ENCODE results near the gene AWAT2. TPM values are rescaled to one million over a fixed set of nuclear protein-coding genes. Genes with fewer than 3 reads are reported as not detected.

Gene AWAT2
- total and polyA plus RNA-seq, 2 experiments from 2014 or later: not detected

GRCh38 chrX:70025464-70025863 is 24.3 kb downstream of the AWAT2 start:
- no peak for ATAC-seq
- H2AFZ ChIP-seq: no peak overlapping the region

GRCh38 chrX:70022616-70023015 is 27.1 kb downstream of the AWAT2 start:
- H3K27me3 Mint-ChIP-seq (ENCODE audit: insufficient read depth, low read depth, poor library complexity): no peaks in the 10 kb centered on the region
- Histone ChIP-seq H3K79me2 (replicated peaks; ENCODE audit: insufficient read depth) (no peaks in the 10 kb centered on the region), H3K27me3 (ENCODE audit: insufficient read depth) (no peaks in the 10 kb centered on the region), H3K27ac (ENCODE audit: low read depth) (no peak overlapping the region), H3K9me2 (ENCODE audit: insufficient read depth) (no peaks in the 10 kb centered on the region), H3F3A (replicated peaks; ENCODE audit: low read depth) (no peaks in the 10 kb centered on the region), H3K36me3 (ENCODE audit: insufficient read depth) (no peaks in the 10 kb centered on the region), H3K4me3 (no peak overlapping the region), H4K20me1 (replicated peaks; ENCODE audit: insufficient read depth) (no peaks in the 10 kb centered on the region), H2AFZ (no peak overlapping the region), H3K4me1 (ENCODE audit: insufficient read depth) (no peaks in the 10 kb centered on the region), H3K4me2 (no peak overlapping the region)
- H3K4me3 Mint-ChIP-seq: no peak overlapping the region
- H3K27ac Mint-ChIP-seq: no peak overlapping the region
- no peak for ATAC-seq
- peaks cover 6% of the 10 kb centered on the region; the same call in 2 of the 3 replicates for H3K4me1 Mint-ChIP-seq
- DNase-seq (ENCODE audit: low spot score): no peak
- no peaks in the 10 kb centered on the region for H3K36me3 Mint-ChIP-seq (ENCODE audit: low read depth)
- no peaks in the 10 kb centered on the region; the same call in 2 of the 3 replicates for H3K9me3 Mint-ChIP-seq
- TF ChIP-seq EZH2 (IDR thresholded peaks at IDR 0.05; ENCODE audit: low read depth, unreplicated experiment) (no peak), ZNF331 (CRISPR knock-in tag; IDR thresholded peaks at IDR 0.05; ENCODE audit: low read depth) (no peak), CREB1 (CRISPR knock-in tag; IDR thresholded peaks at IDR 0.05; ENCODE audit: low read depth) (no peak), ZNF114 (CRISPR knock-in tag; IDR thresholded peaks at IDR 0.05) (no peak), REST (IDR thresholded peaks at IDR 0.05; ENCODE audit: unreplicated experiment) (no peak), STAT1 (IDR thresholded peaks at IDR 0.05; ENCODE audit: unreplicated experiment) (no peak), CTCF (conservative IDR thresholded peaks at IDR 0.05; ENCODE audit: low read depth in 2 of 2) (no peak), JUNB (IDR thresholded peaks at IDR 0.05; ENCODE audit: unreplicated experiment) (no peak), ETS1 (IDR thresholded peaks at IDR 0.05) (no peak), NANOG (IDR thresholded peaks at IDR 0.05; ENCODE audit: borderline replicate concordance) (no peak), EZH2phosphoT487 (IDR thresholded peaks at IDR 0.05; ENCODE audit: unreplicated experiment) (no peak), POLR2AphosphoS5 (IDR thresholded peaks at IDR 0.05; ENCODE audit: low read depth) (no peak)

More at GRCh38 chrX:70025464-70025863, 24.3 kb downstream of the AWAT2 start:
- Mint-ChIP-seq H3K9me3 (no peaks in the 10 kb centered on the region), H3K27me3 (ENCODE audit: insufficient read depth, low read depth, poor library complexity) (no peaks in the 10 kb centered on the region), H3K36me3 (ENCODE audit: low read depth) (no peaks in the 10 kb centered on the region), H3K4me3 (no peak overlapping the region), H3K27ac (no peak overlapping the region), H3K4me1 (peaks cover 10% of the 10 kb centered on the region)
- no peak for DNase-seq (ENCODE audit: low spot score)
- Histone ChIP-seq H3K36me3 (ENCODE audit: insufficient read depth) (no peaks in the 10 kb centered on the region), H4K20me1 (replicated peaks; ENCODE audit: insufficient read depth) (no peaks in the 10 kb centered on the region), H3K79me2 (replicated peaks; ENCODE audit: insufficient read depth) (no peaks in the 10 kb centered on the region), H3K4me1 (ENCODE audit: insufficient read depth) (no peaks in the 10 kb centered on the region), H3K9me2 (ENCODE audit: insufficient read depth) (no peaks in the 10 kb centered on the region), H3F3A (replicated peaks; ENCODE audit: low read depth) (no peaks in the 10 kb centered on the region), H3K4me3 (no peak overlapping the region), H3K4me2 (no peak overlapping the region), H3K27ac (ENCODE audit: low read depth) (no peak overlapping the region), H3K27me3 (ENCODE audit: insufficient read depth) (no peaks in the 10 kb centered on the region)
- no peak for TF ChIP-seq ZNF114 (CRISPR knock-in tag; IDR thresholded peaks at IDR 0.05)
- TF ChIP-seq JUNB (IDR thresholded peaks at IDR 0.05; ENCODE audit: unreplicated experiment): no peak
- no peak for TF ChIP-seq POLR2AphosphoS5 (IDR thresholded peaks at IDR 0.05; ENCODE audit: low read depth)

Measured in GM23338 (cell line).